Neural cell (in vitro differentiated cells): ENCODE data around the gene COPB2.

Source experiments
- EP300 ChIP-seq: fragments of 450-650 bp; conservative IDR thresholded peaks from 2 replicates; pipeline ENCODE4 v1.6.1; 2014; ENCODE audit warnings: antibody characterized with exemption, mild to moderate bottlenecking, moderate library complexity; ENCODE audit not compliant: poor library complexity, severe bottlenecking
- EZH2 ChIP-seq: fragments of 200-600, 300-800 bp; shearing (Covaris generic), sonication (generic); IDR thresholded peaks from 2 replicates; pipeline ENCODE4 v1.6.1; 2014; ENCODE audit warnings: antibody characterized with exemption, low read length, borderline replicate concordance, mild to moderate bottlenecking; ENCODE audit not compliant: insufficient read depth, poor library complexity, severe bottlenecking
- POLR2AphosphoS5 ChIP-seq: IDR thresholded peaks from 2 replicates; pipeline ENCODE4 v1.6.1; 2012
- RAD21 ChIP-seq: fragments of 450-650 bp; conservative IDR thresholded peaks from 2 replicates; pipeline ENCODE4 v1.6.1; 2014; ENCODE audit warnings: antibody characterized with exemption, mild to moderate bottlenecking, moderate library complexity
- SMC3 ChIP-seq: fragments of 450-650 bp; conservative IDR thresholded peaks from 2 replicates; pipeline ENCODE4 v1.6.1; 2014; ENCODE audit warnings: antibody characterized with exemption, mild to moderate bottlenecking, moderate library complexity; ENCODE audit not compliant: poor library complexity
- TF ChIP-seq, protein P1 (sequence below): fragments of 450-650 bp; IDR thresholded peaks from 2 replicates; pipeline ENCODE4 v1.5.1; 2014; ENCODE audit warnings: antibody characterized with exemption, mild to moderate bottlenecking, moderate library complexity; ENCODE audit not compliant: poor library complexity, severe bottlenecking
- TF ChIP-seq, protein P2 (sequence below): IDR thresholded peaks from 2 replicates; pipeline ENCODE4 v1.6.1; 2012; ENCODE audit warnings: borderline replicate concordance

DNA sequence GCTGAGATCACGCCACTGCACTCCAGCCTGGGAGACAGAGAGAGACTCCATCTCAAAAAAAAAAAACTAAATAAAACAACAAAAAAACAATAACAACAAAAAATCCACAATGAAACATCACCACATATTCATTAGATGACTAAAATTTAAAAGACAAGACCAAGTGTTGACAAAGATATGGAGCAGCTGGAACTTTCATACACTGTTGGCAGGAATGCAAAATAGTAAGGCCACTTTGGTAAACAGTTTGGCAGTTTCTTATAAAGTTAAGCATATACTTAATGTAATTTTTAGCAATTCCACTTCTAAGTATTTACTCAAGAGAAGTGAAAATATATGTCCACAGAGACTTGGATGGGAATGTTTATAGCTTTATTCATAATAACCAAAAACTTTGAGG is 43.6 kb upstream of the COPB2 start:
- TF ChIP-seq, protein P1, sequence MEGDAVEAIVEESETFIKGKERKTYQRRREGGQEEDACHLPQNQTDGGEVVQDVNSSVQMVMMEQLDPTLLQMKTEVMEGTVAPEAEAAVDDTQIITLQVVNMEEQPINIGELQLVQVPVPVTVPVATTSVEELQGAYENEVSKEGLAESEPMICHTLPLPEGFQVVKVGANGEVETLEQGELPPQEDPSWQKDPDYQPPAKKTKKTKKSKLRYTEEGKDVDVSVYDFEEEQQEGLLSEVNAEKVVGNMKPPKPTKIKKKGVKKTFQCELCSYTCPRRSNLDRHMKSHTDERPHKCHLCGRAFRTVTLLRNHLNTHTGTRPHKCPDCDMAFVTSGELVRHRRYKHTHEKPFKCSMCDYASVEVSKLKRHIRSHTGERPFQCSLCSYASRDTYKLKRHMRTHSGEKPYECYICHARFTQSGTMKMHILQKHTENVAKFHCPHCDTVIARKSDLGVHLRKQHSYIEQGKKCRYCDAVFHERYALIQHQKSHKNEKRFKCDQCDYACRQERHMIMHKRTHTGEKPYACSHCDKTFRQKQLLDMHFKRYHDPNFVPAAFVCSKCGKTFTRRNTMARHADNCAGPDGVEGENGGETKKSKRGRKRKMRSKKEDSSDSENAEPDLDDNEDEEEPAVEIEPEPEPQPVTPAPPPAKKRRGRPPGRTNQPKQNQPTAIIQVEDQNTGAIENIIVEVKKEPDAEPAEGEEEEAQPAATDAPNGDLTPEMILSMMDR: no peak
- TF ChIP-seq POLR2AphosphoS5 (no peak), EZH2 (no peak), EP300 (no peak), RAD21 (no peak), SMC3 (no peak)
- TF ChIP-seq, protein P2, sequence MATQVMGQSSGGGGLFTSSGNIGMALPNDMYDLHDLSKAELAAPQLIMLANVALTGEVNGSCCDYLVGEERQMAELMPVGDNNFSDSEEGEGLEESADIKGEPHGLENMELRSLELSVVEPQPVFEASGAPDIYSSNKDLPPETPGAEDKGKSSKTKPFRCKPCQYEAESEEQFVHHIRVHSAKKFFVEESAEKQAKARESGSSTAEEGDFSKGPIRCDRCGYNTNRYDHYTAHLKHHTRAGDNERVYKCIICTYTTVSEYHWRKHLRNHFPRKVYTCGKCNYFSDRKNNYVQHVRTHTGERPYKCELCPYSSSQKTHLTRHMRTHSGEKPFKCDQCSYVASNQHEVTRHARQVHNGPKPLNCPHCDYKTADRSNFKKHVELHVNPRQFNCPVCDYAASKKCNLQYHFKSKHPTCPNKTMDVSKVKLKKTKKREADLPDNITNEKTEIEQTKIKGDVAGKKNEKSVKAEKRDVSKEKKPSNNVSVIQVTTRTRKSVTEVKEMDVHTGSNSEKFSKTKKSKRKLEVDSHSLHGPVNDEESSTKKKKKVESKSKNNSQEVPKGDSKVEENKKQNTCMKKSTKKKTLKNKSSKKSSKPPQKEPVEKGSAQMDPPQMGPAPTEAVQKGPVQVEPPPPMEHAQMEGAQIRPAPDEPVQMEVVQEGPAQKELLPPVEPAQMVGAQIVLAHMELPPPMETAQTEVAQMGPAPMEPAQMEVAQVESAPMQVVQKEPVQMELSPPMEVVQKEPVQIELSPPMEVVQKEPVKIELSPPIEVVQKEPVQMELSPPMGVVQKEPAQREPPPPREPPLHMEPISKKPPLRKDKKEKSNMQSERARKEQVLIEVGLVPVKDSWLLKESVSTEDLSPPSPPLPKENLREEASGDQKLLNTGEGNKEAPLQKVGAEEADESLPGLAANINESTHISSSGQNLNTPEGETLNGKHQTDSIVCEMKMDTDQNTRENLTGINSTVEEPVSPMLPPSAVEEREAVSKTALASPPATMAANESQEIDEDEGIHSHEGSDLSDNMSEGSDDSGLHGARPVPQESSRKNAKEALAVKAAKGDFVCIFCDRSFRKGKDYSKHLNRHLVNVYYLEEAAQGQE: no peak
